H1 (cell line): ENCODE measurements around the gene ADCY5. TPM values are rescaled to one million over a fixed set of nuclear protein-coding genes. Genes with fewer than 3 reads are reported as not detected.

Experiments used
- CTCF ChIA-PET: fragments of 300-600 bp; sonication (Branson Sonifier 250); formaldehyde crosslinking; loops from one replicate; lab custom pipeline; 2021; ENCODE audit not compliant: partially characterized antibody; lab: Charles Lee
- POLR2A ChIA-PET: fragments of 300-600 bp; sonication (Branson Sonifier 250); formaldehyde crosslinking; loops from one replicate; lab custom pipeline; 2021; ENCODE audit warnings: inconsistent platforms; ENCODE audit not compliant: partially characterized antibody; lab: Charles Lee
- DNase-seq, 2 experiments: peaks; one replicate each; pipeline versions ENCODE4 v3.0.0 to v3.0.0-alpha.2; 2010 to 2022; ENCODE audit warnings: low spot score in 2 of 2, low read depth in 1 of 2, mixed read lengths in 1 of 2
- FAIRE-seq: peaks from 2 replicates; lab custom pipeline; 2011; peaks lifted over from hg19 to GRCh38; lab: Jason Lieb, UNC
- H2AFZ ChIP-seq: 2 replicates; pipeline ENCODE4 v1.8.1; 2012; ENCODE audit warnings: low read length, inconsistent platforms
- H2AK5ac ChIP-seq: 2 replicates; pipeline ENCODE4 v1.6.1; 2013; ENCODE audit warnings: low read depth, low read length
- H2BK120ac ChIP-seq: replicated peaks from 2 replicates; pipeline ENCODE3; 2013; ENCODE audit warnings: low read depth, low read length, inconsistent platforms
- H2BK12ac ChIP-seq: 2 replicates; pipeline ENCODE4 v1.6.1; 2013; ENCODE audit warnings: low read depth, low read length
- H2BK15ac ChIP-seq: 2 replicates; pipeline ENCODE4 v1.6.1; 2013; ENCODE audit warnings: low read length
- H2BK20ac ChIP-seq: 2 replicates; pipeline ENCODE4 v1.6.1; 2013; ENCODE audit warnings: low read length
- H2BK5ac ChIP-seq: 2 replicates; pipeline ENCODE4 v1.6.1; 2013; ENCODE audit warnings: low read depth, low read length
- H3K14ac ChIP-seq: 2 replicates; pipeline ENCODE4 v1.6.1; 2013; ENCODE audit warnings: inconsistent platforms; ENCODE audit not compliant: insufficient read length
- H3K18ac ChIP-seq: 2 replicates; pipeline ENCODE4 v1.6.1; 2013; ENCODE audit warnings: low read length; ENCODE audit errors: extremely low read depth
- H3K23ac ChIP-seq: 2 replicates; pipeline ENCODE4 v1.6.1; 2013; ENCODE audit warnings: inconsistent platforms; ENCODE audit not compliant: insufficient read length
- H3K23me2 ChIP-seq: 2 replicates; pipeline ENCODE4 v1.6.1; 2013; ENCODE audit warnings: low read depth, low read length
- H3K27ac ChIP-seq: 2 replicates; pipeline ENCODE4 v1.6.1; 2011; ENCODE audit warnings: low read depth, low read length, inconsistent platforms
- H3K27me3 ChIP-seq, 4 experiments: replicated peaks in 1 of 4; 1 replicate in 1 of 4; 2 replicates in 3 of 4; pipeline versions ENCODE4 v1.6.1 to v1.8.1; 2011 to 2013; ENCODE audit warnings: low read length in 3 of 4, mild to moderate bottlenecking in 3 of 4, inconsistent platforms in 2 of 4, mixed read lengths in 2 of 4, moderate library complexity in 1 of 4; ENCODE audit not compliant: control insufficient read depth in 3 of 4, insufficient read depth in 3 of 4; ENCODE audit errors: extremely low read depth in 1 of 4
- H3K36me3 ChIP-seq, 4 experiments: 2 replicates each; pipeline versions ENCODE4 v1.6.1 to v1.8.1; 2011 to 2013; ENCODE audit warnings: mild to moderate bottlenecking in 4 of 4, low read length in 3 of 4, moderate library complexity in 2 of 4, control low read depth in 1 of 4, inconsistent platforms in 1 of 4; ENCODE audit not compliant: insufficient read depth in 4 of 4, control insufficient read depth in 2 of 4
- H3K4ac ChIP-seq: replicated peaks from 2 replicates; pipeline ENCODE3; 2013; ENCODE audit warnings: low read length, low read depth, mixed read lengths, inconsistent platforms; ENCODE audit not compliant: insufficient read length
- H3K4me1 ChIP-seq, 4 experiments: replicated peaks in 1 of 4; 1 replicate in 1 of 4; 2 replicates in 3 of 4; pipeline versions ENCODE4 v1.6.1 to v1.8.1; 2011 to 2013; ENCODE audit warnings: low read length in 3 of 4, inconsistent platforms in 2 of 4, mixed read lengths in 1 of 4; ENCODE audit not compliant: insufficient read depth in 4 of 4, control insufficient read depth in 3 of 4
- H3K4me2 ChIP-seq, 2 experiments: 2 replicates each; pipeline versions ENCODE4 v1.6.1 to v1.8.1; 2011 to 2013; ENCODE audit warnings: low read depth in 2 of 2, low read length in 2 of 2, control low read depth in 1 of 2, inconsistent platforms in 1 of 2, mild to moderate bottlenecking in 1 of 2; ENCODE audit not compliant: insufficient read depth in 1 of 2
- H3K4me3 ChIP-seq, 4 experiments: fragments of 200-600, 300-600 bp in 1 of 4; sonication (generic), shearing (Covaris generic), sonication (Bioruptor Twin) in 1 of 4; 2 replicates each; pipeline versions ENCODE4 v1.5.1 to v1.8.1; 2011 to 2016; ENCODE audit warnings: low read length in 4 of 4, low read depth in 3 of 4, control low read depth in 2 of 4, inconsistent platforms in 2 of 4, mild to moderate bottlenecking in 2 of 4, mixed read lengths in 1 of 4, moderate library complexity in 1 of 4; ENCODE audit not compliant: insufficient read depth in 2 of 4; ENCODE audit errors: extremely low read depth in 1 of 4
- H3K56ac ChIP-seq: replicated peaks from 2 replicates; pipeline ENCODE3; 2013; ENCODE audit warnings: low read depth, mild to moderate bottlenecking, mixed read lengths, low read length, inconsistent platforms; ENCODE audit not compliant: insufficient read length
- H3K79me1 ChIP-seq: 2 replicates; pipeline ENCODE4 v1.6.1; 2013; ENCODE audit warnings: low read depth, low read length, control low read depth
- H3K79me2 ChIP-seq, 2 experiments: 2 replicates each; pipeline versions ENCODE4 v1.6.1 to v1.8.1; 2012 to 2013; ENCODE audit warnings: low read length in 2 of 2, mild to moderate bottlenecking in 2 of 2, inconsistent platforms in 1 of 2; ENCODE audit not compliant: insufficient read depth in 2 of 2, control insufficient read depth in 1 of 2
- H3K9ac ChIP-seq, 4 experiments: replicated peaks in 1 of 4; 1 replicate in 1 of 4; 2 replicates in 3 of 4; pipeline versions ENCODE4 v1.6.1 to v1.8.1; 2011 to 2013; ENCODE audit warnings: low read depth in 3 of 4, low read length in 3 of 4, control low read depth in 2 of 4, mild to moderate bottlenecking in 2 of 4, moderate library complexity in 2 of 4, inconsistent platforms in 1 of 4; ENCODE audit errors: extremely low read depth in 1 of 4
- H3K9me3 ChIP-seq, 2 experiments: 2 replicates each; pipeline versions ENCODE4 v1.6.1 to v1.8.1; 2012 to 2013; ENCODE audit warnings: mild to moderate bottlenecking in 2 of 2, moderate library complexity in 2 of 2, control low read depth in 1 of 2, inconsistent platforms in 1 of 2, low read depth in 1 of 2, low read length in 1 of 2, mixed read lengths in 1 of 2; ENCODE audit not compliant: insufficient read depth in 2 of 2
- H4K20me1 ChIP-seq, 2 experiments: replicated peaks in 1 of 2; 2 replicates each; pipeline versions ENCODE3 to v1.8.1; 2011 to 2013; ENCODE audit warnings: inconsistent platforms in 2 of 2, low read length in 2 of 2, mild to moderate bottlenecking in 1 of 2; ENCODE audit not compliant: insufficient read depth in 2 of 2, control insufficient read depth in 1 of 2
- H4K5ac ChIP-seq: 2 replicates; pipeline ENCODE4 v1.6.1; 2013; ENCODE audit warnings: low read length, low read depth, mixed read lengths, inconsistent platforms; ENCODE audit not compliant: insufficient read length
- H4K8ac ChIP-seq: 2 replicates; pipeline ENCODE4 v1.8.0; 2013; ENCODE audit warnings: mild to moderate bottlenecking, moderate library complexity, low read length, inconsistent platforms; ENCODE audit not compliant: insufficient read depth; ENCODE audit errors: extremely low read depth
- H4K91ac ChIP-seq: replicated peaks from 2 replicates; pipeline ENCODE3; 2013; ENCODE audit warnings: low read length, mixed read lengths, inconsistent platforms; ENCODE audit not compliant: insufficient read length
- ATF2 ChIP-seq: IDR thresholded peaks from 2 replicates; pipeline ENCODE4 v1.6.1; 2012; ENCODE audit warnings: low read length, inconsistent platforms
- BRCA1 ChIP-seq: IDR thresholded peaks from 2 replicates; pipeline ENCODE4 v1.6.1; 2012; ENCODE audit warnings: low read depth, low read length, improper control_type of control experiment
- KDM4A ChIP-seq: IDR thresholded peaks from one replicate; pipeline ENCODE4 v1.7.1; 2012; ENCODE audit warnings: low read depth, mild to moderate bottlenecking, moderate library complexity, low read length, inconsistent platforms; ENCODE audit not compliant: severe bottlenecking
- MAFK ChIP-seq: IDR thresholded peaks from 2 replicates; pipeline ENCODE4 v1.6.1; 2012; ENCODE audit warnings: low read depth, mild to moderate bottlenecking, improper control_type of control experiment, low read length
- NRF1 ChIP-seq: IDR thresholded peaks from 2 replicates; pipeline ENCODE4 v1.6.1; 2011; ENCODE audit warnings: mild to moderate bottlenecking, low read depth, low read length, improper control_type of control experiment
- SP1 ChIP-seq: IDR thresholded peaks from 2 replicates; pipeline ENCODE4 v1.6.1; 2011; ENCODE audit warnings: low read depth, low read length
- TEAD4 ChIP-seq: IDR thresholded peaks from 2 replicates; pipeline ENCODE4 v1.6.1; 2012; ENCODE audit warnings: low read depth, low read length, inconsistent platforms, mixed read lengths
- WGBS, 2 experiments: shearing (Covaris generic) in 1 of 2; methylation state at CpG; one replicate each; pipeline versions ENCODE4 v1.1.6 to v1.1.7; 2013 to 2015; ENCODE audit warnings: low lambda C conversion rate in 2 of 2, mixed read lengths in 2 of 2, inconsistent platforms in 1 of 2, low coverage in 1 of 2, missing lambda C conversion rate in 1 of 2; ENCODE audit not compliant: insufficient replicate concordance in 2 of 2, insufficient coverage in 1 of 2, insufficient read length in 1 of 2; ENCODE audit errors: extremely low coverage in 1 of 2, missing lambda C conversion rate in 1 of 2; 5-methylcytosine and 5-hydroxymethylcytosine counted together
- polyA plus RNA-seq, 7 experiments: library from polyadenylated mRNA; depleted of rRNA in 3 of 7; stranded (reverse) in 5 of 7; unstranded in 2 of 7; fragments of >200 nt in 5 of 7; fragments of 200-250 nt in 2 of 7; gene quantifications; 1 replicate in 5 of 7; 2 replicates in 1 of 7; 4 replicates in 1 of 7; pipeline versions ENCODE4 v1.2.1 to v1.2.3, GENCODE V29; 2011 to 2013; ENCODE audit warnings: missing spikeins in 2 of 7, mixed read lengths in 2 of 7
- total RNA-seq: library from RNA; stranded (reverse); fragmentation: NEBNext Ultra II Directional; extraction: Animal tissue kit (Norgen Biotek cat#: 25700); gene quantifications from 2 replicates; pipeline ENCODE4 v1.2.1, GENCODE V29; 2021

Gene ADCY5
- total and polyA plus RNA-seq, 2 of the 8 experiments (the other 6 are each of a cell fraction or from before 2014, with no cell fraction given) = 18.9 to 40.8 TPM

GRCh38 chr3:123344175-123344906 is 104.5 kb downstream of the ADCY5 start:
- POLR2A ChIA-PET = no interaction called here

More at GRCh38 chr3:123344175-123344906, 104.5 kb downstream of the ADCY5 start:
- Histone ChIP-seq H3K9me3 (no peaks in the 10 kb centered on the region), H3K18ac (no peak overlapping the region), H4K20me1 (no peaks in the 10 kb centered on the region), H3K9ac (no peak overlapping the region), H3K27ac (no peak overlapping the region), H4K8ac (no peak overlapping the region; the same call in 1 of the 2 replicates), H2AK5ac (no peak overlapping the region), H3K27me3 (no peaks in the 10 kb centered on the region), H3K4ac (no peak overlapping the region), H4K91ac (no peak overlapping the region), H3K79me1 (no peaks in the 10 kb centered on the region), H3K79me2 (no peaks in the 10 kb centered on the region), H3K36me3 (no peaks in the 10 kb centered on the region), H3K23ac (no peak overlapping the region), H3K4me2 (peak overlapping the region; percentile 4 to 39; a peak in 1 of 4 replicates), H2BK15ac (no peak overlapping the region), H2BK5ac (0 out of 2 replicates have a peak overlapping the region, but pooled peaks have one; percentile 63), H4K5ac (no peak overlapping the region), H2BK20ac (no peak overlapping the region), H3K4me3 (no peak overlapping the region), H3K23me2 (no peaks in the 10 kb centered on the region), H2BK120ac (no peak overlapping the region), H3K56ac (no peak overlapping the region), H3K4me1 (peaks cover 5 to 17% (median 9%) of the 10 kb centered on the region in 4 experiments; a peak in 6 of 7 replicates), H3K14ac (no peak overlapping the region), H2AFZ (no peak overlapping the region), H2BK12ac (0 out of 2 replicates have a peak overlapping the region, but pooled peaks have one; percentile 86)
- TF ChIP-seq SP1 (no peak), KDM4A (no peak), MAFK (no peak), TEAD4 (no peak), BRCA1 (no peak), NRF1 (no peak), ATF2 (no peak)
- DNase-seq (no peak), FAIRE-seq (peak; percentile 28)
- 72% methylated on average over 6 of the region's 6 CpGs; no CpG with 5 or more reads in 1 of the 2 experiments for WGBS, 2 experiments
- CTCF ChIA-PET = interaction anchor here (1.0 to 4.7 kb wide), 6 partner anchors 9 to 146 kb away, joined by 3 to 43 read pairs (median 10); no protein-coding TSS in a partner anchor
